Measurements from ENCODE around the gene CRIP3. TPM values are rescaled to one million over a fixed set of nuclear protein-coding genes. Genes with fewer than 3 reads are reported as not detected.

The CRIP3 gene
- total RNA-seq, 4 donors from 2014 or later, result 0.38 to 0.72 (median 0.41) TPM; not detected in 1

- DNase-seq, result no peak
- Histone ChIP-seq H3K27ac (no peak overlapping the region), H3K4me3 (no peak overlapping the region), H3K9me3 (no peaks in the 10 kb centered on the region), H3K27me3 (peaks cover 0 to 27% (median 0%) of the 10 kb centered on the region in 4 donors), H3K4me1 (peaks cover 0 to 4% (median 0%) of the 10 kb centered on the region in 3 donors), H3K36me3 (no peaks in the 10 kb centered on the region)
- 83 to 84% methylated on average over 2 to 4 of the region's 4 CpGs for WGBS, 2 donors
- TF ChIP-seq, protein P1, sequence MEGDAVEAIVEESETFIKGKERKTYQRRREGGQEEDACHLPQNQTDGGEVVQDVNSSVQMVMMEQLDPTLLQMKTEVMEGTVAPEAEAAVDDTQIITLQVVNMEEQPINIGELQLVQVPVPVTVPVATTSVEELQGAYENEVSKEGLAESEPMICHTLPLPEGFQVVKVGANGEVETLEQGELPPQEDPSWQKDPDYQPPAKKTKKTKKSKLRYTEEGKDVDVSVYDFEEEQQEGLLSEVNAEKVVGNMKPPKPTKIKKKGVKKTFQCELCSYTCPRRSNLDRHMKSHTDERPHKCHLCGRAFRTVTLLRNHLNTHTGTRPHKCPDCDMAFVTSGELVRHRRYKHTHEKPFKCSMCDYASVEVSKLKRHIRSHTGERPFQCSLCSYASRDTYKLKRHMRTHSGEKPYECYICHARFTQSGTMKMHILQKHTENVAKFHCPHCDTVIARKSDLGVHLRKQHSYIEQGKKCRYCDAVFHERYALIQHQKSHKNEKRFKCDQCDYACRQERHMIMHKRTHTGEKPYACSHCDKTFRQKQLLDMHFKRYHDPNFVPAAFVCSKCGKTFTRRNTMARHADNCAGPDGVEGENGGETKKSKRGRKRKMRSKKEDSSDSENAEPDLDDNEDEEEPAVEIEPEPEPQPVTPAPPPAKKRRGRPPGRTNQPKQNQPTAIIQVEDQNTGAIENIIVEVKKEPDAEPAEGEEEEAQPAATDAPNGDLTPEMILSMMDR (IDR thresholded peaks at IDR 0.05), result no peak
- TF ChIP-seq POLR2A (IDR thresholded peaks at IDR 0.05), result no peak
- intact Hi-C loops (cut with DNase I), result loop anchor here (10.0 kb wide), 1 partner anchor 244 kb away; no protein-coding TSS in a partner anchor
Observed at GRCh38 chr6:43260791-43261190, 47.8 kb downstream of the CRIP3 start.

DNA sequence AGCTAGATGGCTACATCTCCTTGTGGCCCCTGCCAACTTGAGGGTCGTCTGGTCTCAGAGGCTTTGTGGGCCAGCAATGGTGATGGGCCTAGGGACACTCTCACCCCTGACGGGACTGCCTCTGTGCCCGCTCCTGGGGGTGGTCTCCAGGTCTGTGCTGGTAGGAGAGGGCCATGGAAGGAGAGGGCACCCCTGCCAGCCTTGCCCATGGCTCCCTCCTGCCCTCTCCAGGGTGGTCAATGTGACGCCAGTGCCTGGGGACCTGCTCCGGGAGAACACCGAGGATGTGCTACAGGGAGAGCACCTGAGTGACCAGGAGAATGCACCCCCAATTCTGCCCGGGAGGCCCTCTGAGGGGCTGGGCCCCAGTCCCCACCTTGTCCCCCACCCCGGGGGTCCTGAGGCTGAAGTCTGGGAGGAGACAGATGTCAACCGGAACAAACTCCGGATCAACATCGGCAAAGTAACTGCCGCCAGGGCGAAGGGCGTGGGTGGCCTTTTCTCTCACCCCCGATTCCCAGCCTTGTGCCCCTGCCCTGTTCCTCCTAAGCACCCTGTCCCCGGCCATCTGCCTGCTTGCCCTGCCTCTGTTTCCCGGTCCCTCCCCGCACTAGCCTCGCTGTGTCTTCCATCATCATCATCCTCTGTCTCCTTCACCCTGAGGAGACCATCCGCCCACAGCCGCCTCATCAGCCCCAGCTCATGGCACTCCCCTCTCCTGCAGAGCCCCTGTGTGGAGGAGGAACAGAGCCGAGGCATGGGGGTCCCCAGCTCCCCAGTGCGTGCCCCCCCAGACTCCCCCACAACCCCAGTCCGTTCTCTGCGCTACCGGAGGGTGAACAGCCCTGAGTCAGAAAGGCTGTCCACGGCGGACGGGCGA, 49.6 kb downstream of the CRIP3 start:
- Histone ChIP-seq H3K27me3 (peaks cover 0 to 45% (median 0%) of the 10 kb centered on the region in 4 donors), H3K4me1 (peaks cover 0 to 4% (median 0%) of the 10 kb centered on the region in 3 donors), H3K27ac (no peak overlapping the region), H3K9me3 (no peaks in the 10 kb centered on the region), H3K36me3 (no peaks in the 10 kb centered on the region), H3K4me3 (no peak overlapping the region)
- 83 to 86% methylated on average over 12 to 13 of the region's 30 CpGs for WGBS, 2 donors
- intact Hi-C loops (cut with DNase I), result no loop called here
- no peak for DNase-seq
- TF ChIP-seq, protein P1 (IDR thresholded peaks at IDR 0.05), result no peak
- TF ChIP-seq POLR2A (IDR thresholded peaks at IDR 0.05), result no peak

DNA sequence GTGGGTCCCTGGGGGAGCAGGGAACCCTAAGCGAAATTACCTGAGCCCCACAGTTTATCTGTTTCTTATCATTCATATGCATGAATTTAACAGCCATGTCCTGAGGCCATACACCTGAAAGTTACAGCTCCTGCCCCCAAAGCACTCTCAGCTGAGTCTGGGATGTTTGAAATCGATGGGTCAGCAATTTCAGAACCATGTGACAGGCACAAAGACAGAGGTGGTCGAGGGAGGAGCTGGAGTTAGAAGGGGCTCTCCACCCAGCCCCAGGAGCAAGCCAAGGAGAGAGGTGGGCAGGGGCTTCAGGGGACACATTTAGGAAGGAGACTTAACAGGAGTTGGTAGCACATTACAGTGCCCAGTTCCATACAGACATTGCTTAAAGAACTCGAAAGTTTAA, 50.4 kb downstream of the CRIP3 start:
- Histone ChIP-seq H3K27ac (no peak overlapping the region), H3K27me3 (peaks cover 0 to 53% (median 0%) of the 10 kb centered on the region in 4 donors), H3K9me3 (no peaks in the 10 kb centered on the region), H3K4me3 (no peak overlapping the region), H3K36me3 (no peaks in the 10 kb centered on the region), H3K4me1 (peaks cover 0 to 4% (median 0%) of the 10 kb centered on the region in 3 donors)
- DNase-seq, result no peak
- TF ChIP-seq POLR2A (IDR thresholded peaks at IDR 0.05), result no peak
- TF ChIP-seq, protein P1 (IDR thresholded peaks at IDR 0.05), result no peak
- intact Hi-C loops (cut with DNase I), result no loop called here
- WGBS, 2 donors, result 69 to 73% methylated on average over 3 to 4 of the region's 4 CpGs

GRCh38 chr6:43257367-43258145, 51.1 kb downstream of the CRIP3 start:
- H3K27me3 ChIP-seq, result peaks cover 0 to 60% (median 0%) of the 10 kb centered on the region in 4 donors
- no peak for DNase-seq
- intact Hi-C loops (cut with DNase I), result no loop called here
- H3K4me1 ChIP-seq, result peaks cover 0 to 4% (median 0%) of the 10 kb centered on the region in 3 donors
- H3K27ac ChIP-seq, result no peak overlapping the region
- no peak for TF ChIP-seq POLR2A (IDR thresholded peaks at IDR 0.05)
- TF ChIP-seq, protein P1 (IDR thresholded peaks at IDR 0.05), result no peak
- no peaks in the 10 kb centered on the region for H3K36me3 ChIP-seq
- whole genome bisulfite sequencing, 2 donors, result 77 to 83% methylated on average over 10 to 11 of the region's 12 CpGs
- H3K9me3 ChIP-seq, result no peaks in the 10 kb centered on the region
- H3K4me3 ChIP-seq, result no peak overlapping the region

Measured in esophagus squamous epithelium (tissue), 5 donors.